ENCODE measurements around the gene AASDH.
"Not testable (repeated sequence)": the region's sequence is repeated elsewhere in the genome, so short reads cannot be mapped to it uniquely, and the experiment has no call there.

The AASDH gene

DNA sequence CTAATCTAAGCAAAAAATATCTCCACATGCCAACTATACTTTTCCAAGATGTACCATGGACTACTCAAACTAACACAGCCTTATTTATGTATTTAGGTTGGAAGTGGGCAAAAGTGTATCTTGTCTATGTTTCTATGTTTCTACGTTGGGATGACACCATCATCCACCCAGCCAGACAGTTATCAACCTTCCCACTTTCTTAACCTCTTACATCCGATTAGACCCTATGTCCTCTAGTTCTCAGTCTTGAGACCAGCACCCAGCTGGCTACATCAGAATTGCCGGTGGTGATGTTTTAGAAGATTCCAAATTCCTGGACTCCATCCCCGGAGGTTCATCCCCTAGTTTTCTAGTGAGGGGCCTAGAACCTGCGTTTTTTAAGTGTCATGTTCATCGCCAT is 1.0 kb upstream of the AASDH start:
- H3K27ac ChIP-seq, result peak overlapping the region; percentile 96
- no peak for TF ChIP-seq ZFX (IDR thresholded peaks at IDR 0.05; ENCODE audit: borderline replicate concordance)
- TF ChIP-seq, protein P1, sequence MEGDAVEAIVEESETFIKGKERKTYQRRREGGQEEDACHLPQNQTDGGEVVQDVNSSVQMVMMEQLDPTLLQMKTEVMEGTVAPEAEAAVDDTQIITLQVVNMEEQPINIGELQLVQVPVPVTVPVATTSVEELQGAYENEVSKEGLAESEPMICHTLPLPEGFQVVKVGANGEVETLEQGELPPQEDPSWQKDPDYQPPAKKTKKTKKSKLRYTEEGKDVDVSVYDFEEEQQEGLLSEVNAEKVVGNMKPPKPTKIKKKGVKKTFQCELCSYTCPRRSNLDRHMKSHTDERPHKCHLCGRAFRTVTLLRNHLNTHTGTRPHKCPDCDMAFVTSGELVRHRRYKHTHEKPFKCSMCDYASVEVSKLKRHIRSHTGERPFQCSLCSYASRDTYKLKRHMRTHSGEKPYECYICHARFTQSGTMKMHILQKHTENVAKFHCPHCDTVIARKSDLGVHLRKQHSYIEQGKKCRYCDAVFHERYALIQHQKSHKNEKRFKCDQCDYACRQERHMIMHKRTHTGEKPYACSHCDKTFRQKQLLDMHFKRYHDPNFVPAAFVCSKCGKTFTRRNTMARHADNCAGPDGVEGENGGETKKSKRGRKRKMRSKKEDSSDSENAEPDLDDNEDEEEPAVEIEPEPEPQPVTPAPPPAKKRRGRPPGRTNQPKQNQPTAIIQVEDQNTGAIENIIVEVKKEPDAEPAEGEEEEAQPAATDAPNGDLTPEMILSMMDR (IDR thresholded peaks at IDR 0.05), result no peak

GRCh38 chr4:56386091-56386490 is 1.2 kb downstream of the AASDH start:
- peak overlapping the region; percentile 96 for H3K27ac ChIP-seq
- TF ChIP-seq, protein P1 (IDR thresholded peaks at IDR 0.05), result no peak
- TF ChIP-seq ZFX (IDR thresholded peaks at IDR 0.05; ENCODE audit: borderline replicate concordance), result no peak

- H3K27ac ChIP-seq, result no peak overlapping the region
- TF ChIP-seq ZFX (IDR thresholded peaks at IDR 0.05; ENCODE audit: borderline replicate concordance), result no peak
- TF ChIP-seq, protein P1 (IDR thresholded peaks at IDR 0.05), result no peak
Measured at GRCh38 chr4:56375458-56375857, 11.8 kb downstream of the AASDH start.

- H3K27ac ChIP-seq, result no peak overlapping the region
- TF ChIP-seq ZFX (IDR thresholded peaks at IDR 0.05; ENCODE audit: borderline replicate concordance), result no peak
- TF ChIP-seq, protein P1 (IDR thresholded peaks at IDR 0.05), result no peak
Measured at GRCh38 chr4:56374956-56375355, 12.3 kb downstream of the AASDH start.

GRCh38 chr4:56372774-56373173 is 14.5 kb downstream of the AASDH start:
- H3K27ac ChIP-seq, result no peak overlapping the region
- TF ChIP-seq, protein P1 (IDR thresholded peaks at IDR 0.05), result no peak
- no peak for TF ChIP-seq ZFX (IDR thresholded peaks at IDR 0.05; ENCODE audit: borderline replicate concordance)

DNA sequence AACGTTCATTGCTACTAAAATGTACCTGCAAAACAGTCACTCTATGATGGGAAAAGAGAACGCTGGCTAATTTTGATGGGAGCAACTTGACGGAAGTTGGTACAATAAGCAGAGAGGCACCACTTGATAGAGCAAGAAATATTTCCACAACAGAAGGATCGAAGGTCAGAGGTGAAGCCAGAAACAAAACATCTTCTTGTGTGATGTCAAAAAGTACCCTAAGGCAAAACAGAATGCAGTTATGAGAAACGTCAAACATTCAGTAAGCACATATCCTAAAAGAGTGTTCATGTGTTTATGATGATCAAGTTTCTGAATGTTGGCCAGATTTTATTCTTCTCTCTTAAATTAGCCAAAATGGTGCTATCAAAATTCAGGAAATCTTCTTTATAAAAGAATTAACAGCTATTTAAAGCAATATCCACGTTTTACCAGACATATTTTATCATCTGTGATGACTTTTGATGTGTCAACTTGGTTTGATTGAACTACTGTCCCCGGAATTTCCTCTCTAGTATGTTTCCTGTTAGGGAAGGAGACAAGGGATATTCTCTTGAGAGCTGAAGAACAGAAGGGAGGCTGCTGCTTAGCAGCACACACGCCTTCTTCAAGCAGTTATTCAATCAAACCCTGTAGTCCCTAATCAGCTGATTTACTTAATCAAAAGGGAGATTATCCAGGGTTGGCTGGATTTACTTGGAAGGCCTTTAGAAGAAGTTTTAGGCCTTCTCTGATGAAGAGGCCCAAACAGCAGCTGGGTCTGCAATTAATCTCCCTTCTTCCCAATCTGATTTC is 15.7 kb downstream of the AASDH start:
- TF ChIP-seq, protein P1 (IDR thresholded peaks at IDR 0.05), result no peak
- no peak for TF ChIP-seq ZFX (IDR thresholded peaks at IDR 0.05; ENCODE audit: borderline replicate concordance)

DNA sequence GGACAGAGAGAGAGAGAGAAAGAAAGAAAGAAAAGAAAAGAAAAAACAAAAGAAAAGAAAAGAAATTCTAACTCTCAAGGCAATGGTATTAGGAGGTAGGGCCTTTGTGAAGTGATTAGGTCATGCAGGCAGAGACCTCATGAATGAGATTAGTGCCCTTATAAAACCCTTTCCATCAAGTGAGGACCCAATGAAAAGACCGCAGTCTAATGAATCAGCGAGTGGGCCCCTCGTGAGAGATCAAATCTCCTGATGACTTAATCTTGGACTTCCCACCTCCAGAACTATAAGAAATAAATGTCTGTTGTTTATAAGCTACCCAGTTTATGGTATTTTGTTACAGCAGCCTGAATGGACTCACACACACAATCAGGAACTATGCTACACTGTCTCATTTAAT is 16.9 kb downstream of the AASDH start:
- TF ChIP-seq ZFX (IDR thresholded peaks at IDR 0.05; ENCODE audit: borderline replicate concordance), result no peak
- TF ChIP-seq, protein P1 (IDR thresholded peaks at IDR 0.05), result no peak
- no peak overlapping the region for H3K27ac ChIP-seq

More for the DNA sequence above, 15.7 kb downstream of the AASDH start:
- no peak overlapping the region for H3K27ac ChIP-seq

GRCh38 chr4:56362981-56363380 is 24.3 kb downstream of the AASDH start:
- H3K27ac ChIP-seq, result not testable (repeated sequence)

All from 22Rv1 (cell line).